DOHH2 (cell line): ENCODE measurements around the gene RAD51B.

Experiments
- H3F3A ChIP-seq: fragments of 200-600 bp; sonication (generic), shearing (Covaris generic); 2 replicates; pipeline ENCODE4 v1.6.0; 2016; ENCODE audit warnings: antibody characterized with exemption, mild to moderate bottlenecking; ENCODE audit not compliant: control insufficient read depth, insufficient read depth
- H3K27ac ChIP-seq: fragments of 200-600 bp; sonication (generic); 2 replicates; pipeline ENCODE4 v1.5.1; 2014; ENCODE audit warnings: low read depth, mild to moderate bottlenecking, low read length, moderate library complexity
- H3K27me3 ChIP-seq: fragments of 200-600 bp; sonication (generic); 2 replicates; pipeline ENCODE4 v1.6.1; 2014; ENCODE audit warnings: mild to moderate bottlenecking, low read length, mixed read lengths; ENCODE audit not compliant: control insufficient read depth
- H3K36me3 ChIP-seq: fragments of 200-600 bp; sonication (generic); 2 replicates; pipeline ENCODE4 v1.6.1; 2014; ENCODE audit warnings: mild to moderate bottlenecking, low read length, moderate library complexity, mixed read lengths; ENCODE audit not compliant: control insufficient read depth
- H3K4me1 ChIP-seq: fragments of 200-600 bp; sonication (generic); 2 replicates; pipeline ENCODE4 v1.6.1; 2014; ENCODE audit warnings: mild to moderate bottlenecking, low read length, mixed read lengths; ENCODE audit not compliant: control insufficient read depth
- H3K4me2 ChIP-seq: fragments of 200-600 bp; sonication (generic); 2 replicates; pipeline ENCODE4 v1.6.0; 2014; ENCODE audit warnings: mild to moderate bottlenecking, low read length, moderate library complexity
- H3K4me3 ChIP-seq: fragments of 200-600 bp; sonication (generic); 2 replicates; pipeline ENCODE4 v1.5.1; 2014; ENCODE audit warnings: mild to moderate bottlenecking, low read length, mixed read lengths
- H3K79me2 ChIP-seq: fragments of 200-600 bp; sonication (generic); 2 replicates; pipeline ENCODE4 v1.6.1; 2014; ENCODE audit warnings: mild to moderate bottlenecking, low read length, mixed read lengths; ENCODE audit not compliant: control insufficient read depth
- H3K9me2 ChIP-seq: fragments of 200-600 bp; sonication (generic); replicated peaks from 2 replicates; pipeline ENCODE4 v1.6.1; 2014; ENCODE audit warnings: mild to moderate bottlenecking, low read length, mixed read lengths; ENCODE audit not compliant: control insufficient read depth
- H3K9me3 ChIP-seq: fragments of 200-600 bp; sonication (generic); 2 replicates; pipeline ENCODE4 v1.6.1; 2014; ENCODE audit warnings: antibody characterized with exemption, low read length, mixed read lengths; ENCODE audit not compliant: control insufficient read depth, insufficient read depth
- H4K20me1 ChIP-seq: fragments of 200-600 bp; sonication (generic); 2 replicates; pipeline ENCODE4 v1.6.0; 2014; ENCODE audit warnings: low read depth, mild to moderate bottlenecking, antibody characterized with exemption, low read length, moderate library complexity; ENCODE audit not compliant: control insufficient read depth, insufficient read depth
- EZH2phosphoT487 ChIP-seq: fragments of 200-600 bp; sonication (generic); IDR thresholded peaks from 2 replicates; pipeline ENCODE4 v1.6.1; 2017; ENCODE audit warnings: borderline replicate concordance, mild to moderate bottlenecking, antibody characterized with exemption, low read length, moderate library complexity, mixed read lengths
- TF ChIP-seq, protein P1 (sequence below): fragments of 200-600 bp; sonication (generic); IDR thresholded peaks from one replicate; pipeline ENCODE4 v1.5.1; 2014; ENCODE audit warnings: antibody characterized with exemption, mild to moderate bottlenecking, low read depth, low read length; ENCODE audit not compliant: poor library complexity, severe bottlenecking

RAD51B gene

DNA sequence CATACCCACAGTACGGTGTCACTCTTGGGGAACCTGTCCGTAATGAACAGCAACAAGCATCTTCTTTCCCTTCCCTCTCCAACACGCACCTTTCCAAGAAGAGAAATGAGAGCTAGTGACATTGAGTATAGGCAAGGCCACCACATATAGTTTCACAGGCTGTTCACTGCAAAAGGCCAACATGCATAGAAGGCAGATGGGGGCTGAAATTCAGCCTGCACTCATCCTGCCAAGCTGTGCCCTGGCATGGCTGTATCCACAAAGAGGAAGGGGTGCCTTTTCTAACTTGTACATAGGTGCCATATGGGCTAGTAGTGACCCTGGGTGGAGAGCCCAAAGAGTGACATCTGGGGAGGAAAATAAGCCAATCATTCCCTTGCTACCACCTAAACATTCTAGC, 803.7 kb downstream of the RAD51B start:
- Histone ChIP-seq H3K4me1 (peaks cover 5% of the 10 kb centered on the region), H3K4me3 (no peak overlapping the region), H3K9me3 (peaks cover 4% of the 10 kb centered on the region; the same call in 1 of the 2 replicates), H3F3A (no peaks in the 10 kb centered on the region), H3K27me3 (peaks cover 3% of the 10 kb centered on the region), H3K9me2 (no peaks in the 10 kb centered on the region), H3K4me2 (no peak overlapping the region), H3K36me3 (no peaks in the 10 kb centered on the region), H3K79me2 (no peaks in the 10 kb centered on the region), H3K27ac (no peak overlapping the region), H4K20me1 (no peaks in the 10 kb centered on the region)
- TF ChIP-seq, protein P1, sequence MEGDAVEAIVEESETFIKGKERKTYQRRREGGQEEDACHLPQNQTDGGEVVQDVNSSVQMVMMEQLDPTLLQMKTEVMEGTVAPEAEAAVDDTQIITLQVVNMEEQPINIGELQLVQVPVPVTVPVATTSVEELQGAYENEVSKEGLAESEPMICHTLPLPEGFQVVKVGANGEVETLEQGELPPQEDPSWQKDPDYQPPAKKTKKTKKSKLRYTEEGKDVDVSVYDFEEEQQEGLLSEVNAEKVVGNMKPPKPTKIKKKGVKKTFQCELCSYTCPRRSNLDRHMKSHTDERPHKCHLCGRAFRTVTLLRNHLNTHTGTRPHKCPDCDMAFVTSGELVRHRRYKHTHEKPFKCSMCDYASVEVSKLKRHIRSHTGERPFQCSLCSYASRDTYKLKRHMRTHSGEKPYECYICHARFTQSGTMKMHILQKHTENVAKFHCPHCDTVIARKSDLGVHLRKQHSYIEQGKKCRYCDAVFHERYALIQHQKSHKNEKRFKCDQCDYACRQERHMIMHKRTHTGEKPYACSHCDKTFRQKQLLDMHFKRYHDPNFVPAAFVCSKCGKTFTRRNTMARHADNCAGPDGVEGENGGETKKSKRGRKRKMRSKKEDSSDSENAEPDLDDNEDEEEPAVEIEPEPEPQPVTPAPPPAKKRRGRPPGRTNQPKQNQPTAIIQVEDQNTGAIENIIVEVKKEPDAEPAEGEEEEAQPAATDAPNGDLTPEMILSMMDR, result no peak
- TF ChIP-seq EZH2phosphoT487, result no peak

- no peak overlapping the region for H3K4me2 ChIP-seq
- no peaks in the 10 kb centered on the region for H3K9me2 ChIP-seq
- peaks cover 9% of the 10 kb centered on the region for H3K27me3 ChIP-seq
- no peak overlapping the region for H3K4me3 ChIP-seq
- no peaks in the 10 kb centered on the region; the same call in 1 of the 2 replicates for H3K9me3 ChIP-seq
- no peaks in the 10 kb centered on the region for H3K79me2 ChIP-seq
- no peaks in the 10 kb centered on the region for H3K36me3 ChIP-seq
- H3K27ac ChIP-seq, result no peak overlapping the region
- H3K4me1 ChIP-seq, result peaks cover 10% of the 10 kb centered on the region
- H4K20me1 ChIP-seq, result no peaks in the 10 kb centered on the region
- H3F3A ChIP-seq, result no peaks in the 10 kb centered on the region
- TF ChIP-seq, protein P1, result no peak
- no peak for TF ChIP-seq EZH2phosphoT487
Measured at GRCh38 chr14:68623826-68624225, 804.2 kb downstream of the RAD51B start.

DNA sequence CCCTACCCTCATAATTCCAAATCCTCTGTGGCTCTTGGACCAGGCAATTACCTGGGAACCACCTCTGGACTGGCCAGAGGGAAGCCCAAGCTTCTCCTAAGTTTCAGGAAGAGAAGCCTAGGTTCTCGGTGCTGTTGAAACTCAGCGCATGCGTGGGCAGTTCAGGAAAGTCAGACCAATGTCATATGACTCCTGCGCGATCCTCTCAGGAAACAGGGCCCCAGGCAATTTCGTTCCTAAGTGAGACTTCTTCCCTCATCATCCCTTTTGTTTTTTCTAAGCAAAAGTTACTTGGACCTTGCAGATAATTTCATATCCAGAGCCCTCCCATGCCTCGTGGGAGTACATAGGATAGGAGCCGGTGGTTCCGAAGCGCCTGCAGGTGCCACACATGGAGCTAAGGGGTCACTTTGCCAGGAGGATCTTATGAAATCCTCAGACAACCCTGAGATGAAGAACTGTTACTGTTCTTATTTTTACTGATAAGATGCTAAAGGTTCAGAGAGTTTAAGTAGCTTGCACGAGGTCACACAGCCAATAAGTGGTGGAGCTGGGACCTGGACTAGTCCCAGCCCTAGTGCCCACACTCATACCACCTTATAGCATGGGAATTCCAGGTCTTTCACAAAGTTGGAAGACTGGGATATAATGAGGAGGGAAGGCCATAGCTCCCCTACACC, 805.1 kb downstream of the RAD51B start:
- Histone ChIP-seq H3K27ac (no peak overlapping the region), H4K20me1 (no peaks in the 10 kb centered on the region), H3K79me2 (no peaks in the 10 kb centered on the region), H3K4me1 (peaks cover 10% of the 10 kb centered on the region), H3K9me2 (no peaks in the 10 kb centered on the region), H3K4me2 (no peak overlapping the region), H3K9me3 (no peaks in the 10 kb centered on the region), H3F3A (no peaks in the 10 kb centered on the region), H3K4me3 (no peak overlapping the region), H3K27me3 (peaks cover 15% of the 10 kb centered on the region), H3K36me3 (no peaks in the 10 kb centered on the region)
- no peak for TF ChIP-seq EZH2phosphoT487
- TF ChIP-seq, protein P1, result no peak
